ENCODE results near the gene C16orf96. TPM values are rescaled to one million over a fixed set of nuclear protein-coding genes. Genes with fewer than 3 reads are reported as not detected.
"Not testable (repeated sequence)": the region's sequence is repeated elsewhere in the genome, so short reads cannot be mapped to it uniquely, and the experiment has no call there.

The C16orf96 gene
- total RNA-seq, 1 experiment from 2014 or later = 0.15 TPM

- H3K27ac ChIP-seq (ENCODE audit: low read length) = no peak overlapping the region
- ChIA-PET CTCF (interaction anchor here (1.0 kb wide), 1 partner anchor 15 kb away, joined by 4 read pairs; no protein-coding TSS in a partner anchor), POLR2A (no interaction called here)
- no peaks in the 10 kb centered on the region for H3K4me1 ChIP-seq (ENCODE audit: control insufficient read depth, insufficient read depth, low read length)
- no peaks in the 10 kb centered on the region for H3K9me3 ChIP-seq (ENCODE audit: control insufficient read depth, insufficient read depth, low read depth, low read length)
- in situ Hi-C loops (cut with HindIII; ENCODE audit: low pct_unique_long_range_greater_than_20kb, low sequenced_read_pairs) (no loop called here), intact Hi-C loops (cut with micrococcal nuclease; ENCODE audit: unreplicated experiment) (no loop called here)
- TF ChIP-seq POLR2AphosphoS5 (IDR thresholded peaks at IDR 0.05; ENCODE audit: low read depth, low read length) (no peak), REST (IDR thresholded peaks at IDR 0.05; ENCODE audit: insufficient read depth in 1 of 2, low read depth in 2 of 2, low read length in 1 of 2) (no peak), TCF7L2 (IDR thresholded peaks at IDR 0.05; ENCODE audit: low read depth, low read length) (no peak), CTCF (IDR thresholded peaks at IDR 0.05) (no peak), SIN3A (IDR thresholded peaks at IDR 0.05; ENCODE audit: borderline replicate concordance, insufficient read depth, low read depth, low read length) (no peak)
- ATAC-seq = no peak
- no peak for DNase-seq (ENCODE audit: low read depth, low spot score)
- H3K36me3 ChIP-seq (ENCODE audit: control insufficient read depth, insufficient read depth, low read length) = no peaks in the 10 kb centered on the region
- H3K27me3 ChIP-seq (ENCODE audit: control insufficient read depth, insufficient read depth, low read length) = no peaks in the 10 kb centered on the region
- BruUV-seq (replicated peaks) = no TSS peak
- H3K4me3 ChIP-seq (ENCODE audit: low read depth in 2 of 2, low read length in 2 of 2) = no peak overlapping the region
Measured at GRCh38 chr16:4570688-4571321, 14.7 kb downstream of the C16orf96 start.

- ATAC-seq (no peak), DNase-seq (ENCODE audit: low read depth, low spot score) (no peak)
- Histone ChIP-seq H3K4me1 (ENCODE audit: control insufficient read depth, insufficient read depth, low read length) (no peaks in the 10 kb centered on the region), H3K9me3 (ENCODE audit: control insufficient read depth, insufficient read depth, low read depth, low read length) (no peaks in the 10 kb centered on the region), H3K27me3 (ENCODE audit: control insufficient read depth, insufficient read depth, low read length) (no peaks in the 10 kb centered on the region), H3K4me3 (ENCODE audit: low read depth in 2 of 2, low read length in 2 of 2) (no peak overlapping the region), H3K27ac (ENCODE audit: low read length) (no peak overlapping the region), H3K36me3 (ENCODE audit: control insufficient read depth, insufficient read depth, low read length) (no peaks in the 10 kb centered on the region)
- TF ChIP-seq POLR2AphosphoS5 (IDR thresholded peaks at IDR 0.05; ENCODE audit: low read depth, low read length) (no peak), REST (IDR thresholded peaks at IDR 0.05; ENCODE audit: insufficient read depth in 1 of 2, low read depth in 2 of 2, low read length in 1 of 2) (no peak), SIN3A (IDR thresholded peaks at IDR 0.05; ENCODE audit: borderline replicate concordance, insufficient read depth, low read depth, low read length) (no peak), TCF7L2 (IDR thresholded peaks at IDR 0.05; ENCODE audit: low read depth, low read length) (no peak), CTCF (IDR thresholded peaks at IDR 0.05) (no peak)
- ChIA-PET CTCF (no interaction called here), POLR2A (no interaction called here)
- no TSS peak for BruUV-seq (replicated peaks)
- in situ Hi-C loops (cut with HindIII; ENCODE audit: low pct_unique_long_range_greater_than_20kb, low sequenced_read_pairs) (no loop called here), intact Hi-C loops (cut with micrococcal nuclease; ENCODE audit: unreplicated experiment) (no loop called here)
Measured at GRCh38 chr16:4572715-4573114, 16.6 kb downstream of the C16orf96 start.

- ATAC-seq; H3K27me3 ChIP-seq (ENCODE audit: control insufficient read depth, insufficient read depth, low read length); H3K4me3 ChIP-seq (ENCODE audit: low read depth in 2 of 2, low read length in 2 of 2); H3K9me3 ChIP-seq (ENCODE audit: control insufficient read depth, insufficient read depth, low read depth, low read length); CTCF ChIA-PET; H3K4me1 ChIP-seq (ENCODE audit: control insufficient read depth, insufficient read depth, low read length); in situ Hi-C loops (cut with HindIII; ENCODE audit: low pct_unique_long_range_greater_than_20kb, low sequenced_read_pairs); H3K36me3 ChIP-seq (ENCODE audit: control insufficient read depth, insufficient read depth, low read length); BruUV-seq (replicated peaks); intact Hi-C loops (cut with micrococcal nuclease; ENCODE audit: unreplicated experiment); H3K27ac ChIP-seq (ENCODE audit: low read length); DNase-seq (ENCODE audit: low read depth, low spot score): not testable (repeated sequence)
- POLR2A ChIA-PET = interaction anchor here (0.6 kb wide), 1 partner anchor 14 kb away, joined by 7 read pairs; no protein-coding TSS in a partner anchor
Measured at GRCh38 chr16:4573926-4574325, 17.8 kb downstream of the C16orf96 start.

Measured in Panc1 (cell line).